Activated T-cell treated with anti-CD3 and anti-CD28 coated beads, Interleukin-2, amount 50 U/mL, for 24 hours (primary cell): ENCODE data around the gene CHRM5.
"Not testable (repeated sequence)": the region's sequence is repeated elsewhere in the genome, so short reads cannot be mapped to it uniquely, and the experiment has no call there.

Source experiments
- DNase-seq: peaks from one replicate; pipeline ENCODE4 v3.0.0-alpha.2; 2020
- H3K27ac Mint-ChIP-seq: 2 replicates; pipeline ENCODE4 v1.8.0; 2020; ENCODE audit warnings: mild to moderate bottlenecking, mixed read lengths
- H3K27me3 Mint-ChIP-seq: 2 replicates; pipeline ENCODE4 v1.8.0; 2020; ENCODE audit warnings: mixed read lengths
- H3K36me3 Mint-ChIP-seq: 2 replicates; pipeline ENCODE4 v1.8.0; 2020; ENCODE audit warnings: low read depth, mixed read lengths
- H3K4me1 Mint-ChIP-seq: 2 replicates; pipeline ENCODE4 v1.8.0; 2020; ENCODE audit warnings: low read depth, mixed read lengths
- H3K4me3 Mint-ChIP-seq: 2 replicates; pipeline ENCODE4 v1.8.0; 2020; ENCODE audit warnings: mild to moderate bottlenecking, moderate library complexity, mixed read lengths
- H3K9me3 Mint-ChIP-seq: 2 replicates; pipeline ENCODE4 v1.8.0; 2020; ENCODE audit warnings: mixed read lengths

The CHRM5 gene

GRCh38 chr15:33971811-33972210 is 3.5 kb downstream of the CHRM5 start:
- no peak overlapping the region for H3K27ac Mint-ChIP-seq
- no peaks in the 10 kb centered on the region for H3K9me3 Mint-ChIP-seq
- H3K36me3 Mint-ChIP-seq, result no peaks in the 10 kb centered on the region
- H3K4me3 Mint-ChIP-seq, result no peak overlapping the region
- no peaks in the 10 kb centered on the region for H3K27me3 Mint-ChIP-seq
- H3K4me1 Mint-ChIP-seq, result no peaks in the 10 kb centered on the region
- no peak for DNase-seq

GRCh38 chr15:33975022-33975565 is 6.8 kb downstream of the CHRM5 start:
- H3K4me1 Mint-ChIP-seq, result no peaks in the 10 kb centered on the region
- no peaks in the 10 kb centered on the region for H3K27me3 Mint-ChIP-seq
- H3K9me3 Mint-ChIP-seq, result no peaks in the 10 kb centered on the region
- DNase-seq, result no peak
- H3K27ac Mint-ChIP-seq, result no peak overlapping the region
- H3K4me3 Mint-ChIP-seq, result no peak overlapping the region
- no peaks in the 10 kb centered on the region for H3K36me3 Mint-ChIP-seq

DNA sequence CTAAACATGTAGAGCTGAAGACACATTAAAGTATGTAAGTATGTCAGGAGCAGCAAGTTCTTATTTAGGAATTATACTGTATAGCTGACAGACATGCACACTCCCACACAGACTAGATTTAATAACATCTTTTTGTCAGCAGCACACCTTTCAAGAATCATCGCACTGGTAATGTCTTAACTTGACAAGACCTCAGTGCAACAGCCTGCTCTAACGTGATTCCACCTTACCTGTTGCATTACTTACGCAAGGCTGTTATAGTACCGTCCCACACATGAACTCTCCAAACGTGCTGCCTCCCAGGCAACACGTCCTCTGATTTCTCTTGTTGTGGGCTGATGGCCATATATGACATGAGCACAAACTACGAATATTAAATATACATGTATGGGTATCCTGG is 11.9 kb downstream of the CHRM5 start:
- Mint-ChIP-seq H3K27me3 (no peaks in the 10 kb centered on the region), H3K27ac (no peak overlapping the region), H3K36me3 (no peaks in the 10 kb centered on the region), H3K9me3 (no peaks in the 10 kb centered on the region), H3K4me1 (no peaks in the 10 kb centered on the region), H3K4me3 (no peak overlapping the region)
- DNase-seq, result no peak

- no peaks in the 10 kb centered on the region for H3K27me3 Mint-ChIP-seq
- no peak overlapping the region for H3K4me3 Mint-ChIP-seq
- H3K9me3 Mint-ChIP-seq, result no peaks in the 10 kb centered on the region
- H3K4me1 Mint-ChIP-seq, result no peaks in the 10 kb centered on the region
- DNase-seq, result no peak
- no peaks in the 10 kb centered on the region for H3K36me3 Mint-ChIP-seq
- no peak overlapping the region for H3K27ac Mint-ChIP-seq
These were observed 14.2 kb downstream of the CHRM5 start for GRCh38 chr15:33982516-33982915.

- Mint-ChIP-seq H3K9me3 (no peaks in the 10 kb centered on the region), H3K4me1 (no peaks in the 10 kb centered on the region), H3K27me3 (no peaks in the 10 kb centered on the region), H3K4me3 (no peak overlapping the region), H3K27ac (no peak overlapping the region), H3K36me3 (no peaks in the 10 kb centered on the region)
- DNase-seq, result no peak
These were observed 17.0 kb downstream of the CHRM5 start for GRCh38 chr15:33985287-33985686.

- H3K36me3 Mint-ChIP-seq, result no peaks in the 10 kb centered on the region
- no peak overlapping the region for H3K27ac Mint-ChIP-seq
- no peaks in the 10 kb centered on the region for H3K9me3 Mint-ChIP-seq
- no peaks in the 10 kb centered on the region for H3K27me3 Mint-ChIP-seq
- no peak for DNase-seq
- no peak overlapping the region for H3K4me3 Mint-ChIP-seq
- H3K4me1 Mint-ChIP-seq, result no peaks in the 10 kb centered on the region
These were observed 17.5 kb downstream of the CHRM5 start for GRCh38 chr15:33985751-33986150.

DNA sequence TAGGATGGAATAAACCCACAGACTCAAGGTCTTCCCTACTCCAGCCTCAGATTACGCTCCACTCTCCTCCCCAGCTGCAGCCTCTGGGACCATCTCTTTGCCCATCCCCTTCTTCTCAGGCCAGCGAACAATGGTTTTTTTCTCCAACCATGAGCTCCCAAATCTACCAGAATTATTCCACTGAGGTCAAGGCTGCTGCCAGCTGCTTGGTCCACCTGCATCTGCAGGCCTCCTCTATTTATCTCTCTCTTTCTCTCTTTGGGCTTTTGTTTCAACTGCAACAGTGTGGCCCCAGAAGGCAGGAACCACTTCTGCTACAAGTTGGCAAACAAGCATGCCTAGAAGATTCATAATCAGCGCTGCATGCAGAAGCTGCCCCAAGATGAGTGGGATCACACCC is 19.1 kb downstream of the CHRM5 start:
- Mint-ChIP-seq H3K27ac (no peak overlapping the region), H3K4me1 (peaks cover 3% of the 10 kb centered on the region), H3K36me3 (peaks cover 3% of the 10 kb centered on the region), H3K4me3 (no peak overlapping the region), H3K27me3 (no peaks in the 10 kb centered on the region), H3K9me3 (no peaks in the 10 kb centered on the region)
- DNase-seq, result no peak

- Mint-ChIP-seq H3K4me3 (no peak overlapping the region), H3K36me3 (peaks cover 3% of the 10 kb centered on the region), H3K27me3 (no peaks in the 10 kb centered on the region), H3K27ac (no peak overlapping the region), H3K9me3 (no peaks in the 10 kb centered on the region), H3K4me1 (peaks cover 3% of the 10 kb centered on the region)
- DNase-seq, result no peak
These were observed 20.1 kb downstream of the CHRM5 start for GRCh38 chr15:33988384-33988783.

GRCh38 chr15:33994005-33994615 is 25.8 kb downstream of the CHRM5 start:
- no peak for DNase-seq

GRCh38 chr15:33995666-33996065 is 27.4 kb downstream of the CHRM5 start:
- H3K27me3 Mint-ChIP-seq, H3K36me3 Mint-ChIP-seq, H3K4me3 Mint-ChIP-seq, H3K9me3 Mint-ChIP-seq, H3K4me1 Mint-ChIP-seq, DNase-seq, H3K27ac Mint-ChIP-seq: not testable (repeated sequence)

More at GRCh38 chr15:33994005-33994615, 25.8 kb downstream of the CHRM5 start:
- no peak overlapping the region for H3K4me3 Mint-ChIP-seq
- H3K36me3 Mint-ChIP-seq, result peaks cover 3% of the 10 kb centered on the region
- peaks cover 3% of the 10 kb centered on the region for H3K4me1 Mint-ChIP-seq
- no peaks in the 10 kb centered on the region for H3K9me3 Mint-ChIP-seq
- H3K27me3 Mint-ChIP-seq, result no peaks in the 10 kb centered on the region
- no peak overlapping the region for H3K27ac Mint-ChIP-seq

GRCh38 chr15:34001536-34001935 is 33.2 kb downstream of the CHRM5 start:
- H3K9me3 Mint-ChIP-seq, result no peaks in the 10 kb centered on the region
- no peak overlapping the region for H3K4me3 Mint-ChIP-seq
- no peaks in the 10 kb centered on the region for H3K27me3 Mint-ChIP-seq
- H3K4me1 Mint-ChIP-seq, result no peaks in the 10 kb centered on the region
- no peak overlapping the region for H3K27ac Mint-ChIP-seq
- H3K36me3 Mint-ChIP-seq, result peaks cover 13% of the 10 kb centered on the region
- no peak for DNase-seq

GRCh38 chr15:34006381-34006780 is 38.1 kb downstream of the CHRM5 start:
- H3K9me3 Mint-ChIP-seq, result no peaks in the 10 kb centered on the region
- H3K27me3 Mint-ChIP-seq, result no peaks in the 10 kb centered on the region
- H3K4me3 Mint-ChIP-seq, result no peak overlapping the region
- peaks cover 11% of the 10 kb centered on the region for H3K36me3 Mint-ChIP-seq
- H3K27ac Mint-ChIP-seq, result no peak overlapping the region
- no peaks in the 10 kb centered on the region for H3K4me1 Mint-ChIP-seq
- no peak for DNase-seq

GRCh38 chr15:34009656-34010055 is 41.4 kb downstream of the CHRM5 start:
- H3K27me3 Mint-ChIP-seq, result no peaks in the 10 kb centered on the region
- no peaks in the 10 kb centered on the region for H3K9me3 Mint-ChIP-seq
- H3K36me3 Mint-ChIP-seq, result no peaks in the 10 kb centered on the region
- H3K4me3 Mint-ChIP-seq, result no peak overlapping the region
- no peaks in the 10 kb centered on the region for H3K4me1 Mint-ChIP-seq
- H3K27ac Mint-ChIP-seq, result no peak overlapping the region
- DNase-seq, result no peak

DNA sequence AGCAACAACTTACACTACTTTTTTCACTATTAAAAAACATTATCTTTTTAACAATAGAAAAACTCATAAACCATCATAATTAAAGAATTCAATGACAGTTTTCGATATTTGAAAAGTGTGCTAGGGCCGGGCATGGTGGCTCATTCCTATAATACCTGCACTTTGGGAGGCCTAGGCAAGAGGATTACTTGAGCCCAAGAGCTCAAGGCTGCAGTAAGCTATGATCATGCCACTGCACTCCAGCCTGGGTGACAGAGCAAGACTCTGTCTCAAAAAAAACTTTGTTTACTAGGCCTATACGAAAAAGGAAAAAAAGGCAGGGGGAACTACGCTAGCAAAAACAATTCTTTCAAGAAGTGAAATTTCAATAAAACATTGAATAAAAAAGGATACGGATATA is 42.6 kb downstream of the CHRM5 start:
- Mint-ChIP-seq H3K4me1 (no peaks in the 10 kb centered on the region), H3K27me3 (no peaks in the 10 kb centered on the region), H3K4me3 (no peak overlapping the region), H3K9me3 (no peaks in the 10 kb centered on the region), H3K27ac (no peak overlapping the region), H3K36me3 (no peaks in the 10 kb centered on the region)
- no peak for DNase-seq

DNA sequence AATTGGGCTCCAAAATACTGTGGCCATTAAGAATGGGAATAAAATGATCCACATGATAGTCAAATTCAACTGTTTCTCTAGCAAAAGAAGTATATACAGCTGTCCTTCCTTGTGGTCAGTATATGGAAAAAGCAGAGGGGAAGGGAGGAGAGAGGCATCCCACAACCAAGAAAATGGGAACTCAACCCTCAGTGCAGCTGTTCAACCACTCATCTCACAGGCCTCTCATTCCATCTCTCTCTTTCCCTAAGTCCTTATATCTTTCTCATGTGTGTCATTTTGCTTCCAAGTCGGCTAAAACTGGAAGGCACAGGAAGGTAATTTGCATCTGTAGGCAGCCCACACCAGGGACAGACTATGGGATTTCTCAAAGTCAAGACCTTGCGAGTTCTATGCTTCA is 43.2 kb downstream of the CHRM5 start:
- Mint-ChIP-seq H3K27ac (no peak overlapping the region), H3K4me1 (no peaks in the 10 kb centered on the region), H3K9me3 (no peaks in the 10 kb centered on the region), H3K4me3 (no peak overlapping the region), H3K36me3 (no peaks in the 10 kb centered on the region), H3K27me3 (no peaks in the 10 kb centered on the region)
- no peak for DNase-seq
